ENCODE measurements around the gene SUDS3.
"Not testable (repeated sequence)": the region's sequence is repeated elsewhere in the genome, so short reads cannot be mapped to it uniquely, and the experiment has no call there.

SUDS3 gene

GRCh38 chr12:118344829-118345228 lies 31.5 kb upstream of the SUDS3 start:
- CTCF ChIA-PET = interaction anchor here (3.2 kb wide), 1 partner anchor 13 kb away, joined by 11 read pairs; no protein-coding TSS in a partner anchor
- POLR2A ChIA-PET = no interaction called here
- no peak overlapping the region for H3K4me3 ChIP-seq (ENCODE audit: low read depth, low read length)
- no peak for DNase-seq (ENCODE audit: low read depth, low spot score)
- no peak for TF ChIP-seq CTCF (IDR thresholded peaks at IDR 0.05; ENCODE audit: insufficient read depth, low read length, missing control alignments)

GRCh38 chr12:118345355-118345754 lies 31.0 kb upstream of the SUDS3 start:
- ChIA-PET POLR2A (no interaction called here), CTCF (interaction anchor here (1.9 to 3.2 kb wide), 2 partner anchors 12 to 164 kb away, joined by 5 to 11 read pairs; no protein-coding TSS in a partner anchor)
- no peak overlapping the region for H3K4me3 ChIP-seq (ENCODE audit: low read depth, low read length)
- TF ChIP-seq CTCF (IDR thresholded peaks at IDR 0.05; ENCODE audit: insufficient read depth, low read length, missing control alignments) = no peak
- no peak for DNase-seq (ENCODE audit: low read depth, low spot score)

GRCh38 chr12:118346895-118347294 lies 29.5 kb upstream of the SUDS3 start:
- no peak for DNase-seq (ENCODE audit: low read depth, low spot score)
- no peak for TF ChIP-seq CTCF (IDR thresholded peaks at IDR 0.05; ENCODE audit: insufficient read depth, low read length, missing control alignments)
- ChIA-PET CTCF (interaction anchor here (1.2 to 3.2 kb wide), 6 partner anchors 9 to 166 kb away, joined by 3 to 11 read pairs (median 4); partner anchors contain the start of gene SUDS3), POLR2A (no interaction called here)
- no peak overlapping the region for H3K4me3 ChIP-seq (ENCODE audit: low read depth, low read length)

- TF ChIP-seq CTCF (IDR thresholded peaks at IDR 0.05; ENCODE audit: insufficient read depth, low read length, missing control alignments) = no peak
- no peak for DNase-seq (ENCODE audit: low read depth, low spot score)
- CTCF ChIA-PET = interaction anchor here (0.8 to 3.2 kb wide), 3 partner anchors 9 to 28 kb away, joined by 3 to 11 read pairs (median 5); partner anchors contain the start of gene SUDS3
- no peak overlapping the region for H3K4me3 ChIP-seq (ENCODE audit: low read depth, low read length)
- POLR2A ChIA-PET = no interaction called here
These were observed 28.4 kb upstream of the SUDS3 start for GRCh38 chr12:118347916-118348315.

GRCh38 chr12:118350908-118351559 lies 25.3 kb upstream of the SUDS3 start:
- H3K4me3 ChIP-seq (ENCODE audit: low read depth, low read length) = no peak overlapping the region
- no peak for DNase-seq (ENCODE audit: low read depth, low spot score)
- TF ChIP-seq CTCF (IDR thresholded peaks at IDR 0.05; ENCODE audit: insufficient read depth, low read length, missing control alignments) = no peak
- ChIA-PET POLR2A (no interaction called here), CTCF (no interaction called here)

GRCh38 chr12:118353721-118354120 lies 22.6 kb upstream of the SUDS3 start:
- H3K4me3 ChIP-seq (ENCODE audit: low read depth, low read length) = no peak overlapping the region
- CTCF ChIA-PET = interaction anchor here (1.7 to 3.1 kb wide), 2 partner anchors 22 to 172 kb away, joined by 9 to 16 read pairs; partner anchors contain the start of gene SUDS3
- POLR2A ChIA-PET = no interaction called here
- DNase-seq (ENCODE audit: low read depth, low spot score) = no peak
- TF ChIP-seq CTCF (IDR thresholded peaks at IDR 0.05; ENCODE audit: insufficient read depth, low read length, missing control alignments) = no peak

GRCh38 chr12:118354503-118354902 lies 21.9 kb upstream of the SUDS3 start:
- ChIA-PET CTCF (interaction anchor here (1.3 to 5.3 kb wide), 5 partner anchors 16 to 173 kb away, joined by 3 to 31 read pairs (median 9); partner anchors contain the start of gene SUDS3), POLR2A (interaction anchor here (0.6 kb wide), 1 partner anchor 133 kb away, joined by 4 read pairs; no protein-coding TSS in a partner anchor)
- not testable (repeated sequence) for DNase-seq (ENCODE audit: low read depth, low spot score); H3K4me3 ChIP-seq (ENCODE audit: low read depth, low read length)

Measured in AG04449 (cell line).